ENCODE measurements around the gene SEPTIN8. TPM values are rescaled to one million over a fixed set of nuclear protein-coding genes. Genes with fewer than 3 reads are reported as not detected.

Gene SEPTIN8
- total and polyA plus RNA-seq, 10 of the 15 experiments (the other 5 are each of a cell fraction or from before 2014, with no cell fraction given) = 6.1 to 96.1 (median 29.4) TPM

GRCh38 chr5:132774406-132774805, 2.6 kb downstream of the SEPTIN8 start:
- WGBS (ENCODE audit: insufficient coverage, insufficient replicate concordance, low lambda C conversion rate, missing lambda C conversion rate) = 94% methylated on average over 3 of the region's 3 CpGs
- BruUV-seq (replicated peaks) = no TSS peak
- intact Hi-C loops (cut with micrococcal nuclease; ENCODE audit: unreplicated experiment) = no loop called here
- ATAC-seq (no peak), DNase-seq (ENCODE audit: low read depth, low spot score) (no peak), FAIRE-seq (no peak)
- H3K4me3 ChIP-seq = no peak overlapping the region
- TF ChIP-seq POU2F2 (IDR thresholded peaks at IDR 0.05; ENCODE audit: borderline replicate concordance, low read depth, low read length) (no peak), HDGF (IDR thresholded peaks at IDR 0.05) (no peak), TCF7 (IDR thresholded peaks at IDR 0.05; ENCODE audit: borderline replicate concordance) (no peak), CBX5 (IDR thresholded peaks at IDR 0.05; ENCODE audit: low read depth) (no peak), MEF2B (IDR thresholded peaks at IDR 0.05; ENCODE audit: partially characterized antibody, poor library complexity, severe bottlenecking) (no peak), ZBTB11 (CRISPR knock-in tag; IDR thresholded peaks at IDR 0.05) (no peak), RUNX3 (IDR thresholded peaks at IDR 0.05; ENCODE audit: low read length) (no peak), WRNIP1 (IDR thresholded peaks at IDR 0.05; ENCODE audit: borderline replicate concordance, low read depth, low read length) (no peak), RELA (IDR thresholded peaks at IDR 0.05; ENCODE audit: borderline replicate concordance, partially characterized antibody) (no peak), RAD21 (IDR thresholded peaks at IDR 0.05; ENCODE audit: insufficient read depth, low read depth, low read length) (no peak), PRDM15 (CRISPR knock-in tag; IDR thresholded peaks at IDR 0.05) (no peak), IRF5 (IDR thresholded peaks at IDR 0.05; ENCODE audit: borderline replicate concordance) (no peak), TAF1 (IDR thresholded peaks at IDR 0.05; ENCODE audit: borderline replicate concordance, low read depth, low read length) (no peak), ZNF274 (IDR thresholded peaks at IDR 0.05; ENCODE audit: insufficient read depth, insufficient read length) (no peak)
- SMC1A ChIA-PET (ENCODE audit: uncharacterized antibody, unreplicated experiment) = interaction anchor here (0.6 to 7.5 kb wide), 5 partner anchors 12 to 111 kb away, joined by 3 to 88 read pairs (median 5); partner anchors contain the start of gene CCNI2
- no peaks in the 10 kb centered on the region for H3K36me3 ChIP-seq (ENCODE audit: control insufficient read depth in 2 of 2, insufficient read depth in 2 of 2, low read length in 1 of 2)
- peaks cover 9% of the 10 kb centered on the region for H3K79me2 ChIP-seq (ENCODE audit: control insufficient read depth, insufficient read depth, low read length)
- RAD21 ChIA-PET (ENCODE audit: unreplicated experiment) = interaction anchor here (2.0 kb wide), 2 partner anchors 20 to 45 kb away, joined by 6 to 10 read pairs; no protein-coding TSS in a partner anchor
- H3K9me3 ChIP-seq (replicated peaks; ENCODE audit: control insufficient read depth, insufficient read depth, low read length) = no peaks in the 10 kb centered on the region
- in situ Hi-C loops (cut with MboI) = no loop called here
- H4K20me1 ChIP-seq (ENCODE audit: control insufficient read depth, insufficient read depth) = no peaks in the 10 kb centered on the region
- POLR2A ChIA-PET = interaction anchor here (0.7 to 7.2 kb wide), 3 partner anchors 10 to 113 kb away, joined by 3 to 56 read pairs (median 3); no protein-coding TSS in a partner anchor
- H3K27me3 ChIP-seq (replicated peaks in 1 of 2; ENCODE audit: control insufficient read depth in 2 of 2, insufficient read depth in 2 of 2, low read length in 1 of 2) = no peaks in the 10 kb centered on the region
- no peak overlapping the region for H3K9ac ChIP-seq (ENCODE audit: control insufficient read depth, insufficient read depth, low read length)
- H2AFZ ChIP-seq (ENCODE audit: control insufficient read depth, low read depth, low read length) = no peak overlapping the region
- no peak overlapping the region; the same call in 1 of the 2 replicates for H3K4me2 ChIP-seq (ENCODE audit: control insufficient read depth, insufficient read depth)
- H3K4me1 ChIP-seq (ENCODE audit: control insufficient read depth, insufficient read depth, low read length) = peaks cover 7% of the 10 kb centered on the region
- CTCF ChIA-PET = interaction anchor here (0.7 to 3.5 kb wide), 4 partner anchors 11 to 33 kb away, joined by 3 to 15 read pairs (median 4); no protein-coding TSS in a partner anchor
- no peak overlapping the region for H3K27ac ChIP-seq (ENCODE audit: control insufficient read depth, insufficient read depth)

Measured in GM12878 (cell line).